NCI-H345 treated with DMSO at 0.1 percent for 48 hours (cell line): Measurements from ENCODE around the gene RAB6B.

ENCODE experiments used
- DNase-seq: peaks from one replicate; lab custom pipeline; 2025; ENCODE audit not compliant: unreplicated experiment; lab: John Stamatoyannopoulos, UW

RAB6B gene

DNA sequence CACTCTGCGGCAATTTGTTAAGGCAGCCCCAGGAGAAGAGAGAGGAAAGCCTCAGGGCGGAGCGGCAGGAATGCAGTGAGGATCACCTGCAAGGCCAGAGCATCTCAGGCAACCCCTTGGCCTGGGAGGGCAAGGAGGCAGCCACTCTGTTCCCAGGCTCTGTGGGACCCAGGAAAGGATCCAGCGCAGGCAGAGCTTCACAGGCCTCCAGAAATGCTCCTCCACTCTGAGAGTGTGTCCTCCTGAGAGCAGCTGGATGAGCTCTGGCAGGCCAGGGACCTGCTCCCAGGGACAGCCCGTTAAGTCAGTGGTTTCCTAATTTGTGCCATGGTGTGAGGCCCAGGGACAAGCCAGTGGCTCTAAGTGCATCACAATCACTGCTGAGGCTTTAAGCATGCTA lies 35.2 kb downstream of the RAB6B start:
- DNase-seq, result no peak

- DNase-seq, result no peak
Measured at GRCh38 chr3:133859381-133860234, 36.1 kb downstream of the RAB6B start.

DNA sequence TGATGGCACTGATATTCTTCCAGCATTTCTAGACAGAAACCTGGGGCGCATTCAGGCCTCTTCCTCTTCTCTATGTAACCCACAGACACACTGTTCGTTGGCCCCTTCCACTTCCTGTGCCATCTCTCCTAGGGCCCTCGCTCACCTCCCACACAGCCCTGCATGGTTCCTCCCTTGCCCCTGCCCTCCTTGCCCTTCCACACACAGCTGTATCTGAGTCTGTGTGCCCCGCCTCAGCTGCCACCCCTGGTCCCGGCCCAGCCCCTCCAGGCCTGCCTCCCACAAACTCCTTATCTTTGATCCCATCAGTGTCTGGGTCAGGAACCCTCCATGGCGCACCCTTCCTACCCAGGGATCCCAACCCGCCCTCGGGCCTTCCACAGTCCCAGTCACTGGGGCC lies 37.9 kb downstream of the RAB6B start:
- no peak for DNase-seq

GRCh38 chr3:133856316-133856715 lies 39.4 kb downstream of the RAB6B start:
- no peak for DNase-seq

- DNase-seq, result no peak
Measured at GRCh38 chr3:133855772-133856171, 39.9 kb downstream of the RAB6B start.

DNA sequence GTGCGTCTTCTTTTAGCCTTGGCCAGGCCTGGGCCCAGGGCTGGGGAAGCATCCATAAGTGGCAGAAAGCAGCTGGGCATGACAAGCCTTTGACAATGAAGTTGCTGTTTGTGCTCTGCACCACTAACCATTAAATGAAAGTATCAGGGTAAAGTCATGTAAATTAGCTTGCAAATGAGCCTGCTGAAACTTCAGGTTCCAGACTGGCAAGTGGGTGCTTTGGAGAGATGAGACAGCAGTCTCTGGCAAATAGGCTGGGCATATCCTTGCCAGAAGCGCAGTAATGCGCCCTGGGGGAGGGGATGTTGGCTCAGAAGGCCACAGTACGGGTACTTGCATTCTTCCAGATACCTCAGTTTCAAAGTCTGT lies 40.7 kb downstream of the RAB6B start:
- no peak for DNase-seq

DNA sequence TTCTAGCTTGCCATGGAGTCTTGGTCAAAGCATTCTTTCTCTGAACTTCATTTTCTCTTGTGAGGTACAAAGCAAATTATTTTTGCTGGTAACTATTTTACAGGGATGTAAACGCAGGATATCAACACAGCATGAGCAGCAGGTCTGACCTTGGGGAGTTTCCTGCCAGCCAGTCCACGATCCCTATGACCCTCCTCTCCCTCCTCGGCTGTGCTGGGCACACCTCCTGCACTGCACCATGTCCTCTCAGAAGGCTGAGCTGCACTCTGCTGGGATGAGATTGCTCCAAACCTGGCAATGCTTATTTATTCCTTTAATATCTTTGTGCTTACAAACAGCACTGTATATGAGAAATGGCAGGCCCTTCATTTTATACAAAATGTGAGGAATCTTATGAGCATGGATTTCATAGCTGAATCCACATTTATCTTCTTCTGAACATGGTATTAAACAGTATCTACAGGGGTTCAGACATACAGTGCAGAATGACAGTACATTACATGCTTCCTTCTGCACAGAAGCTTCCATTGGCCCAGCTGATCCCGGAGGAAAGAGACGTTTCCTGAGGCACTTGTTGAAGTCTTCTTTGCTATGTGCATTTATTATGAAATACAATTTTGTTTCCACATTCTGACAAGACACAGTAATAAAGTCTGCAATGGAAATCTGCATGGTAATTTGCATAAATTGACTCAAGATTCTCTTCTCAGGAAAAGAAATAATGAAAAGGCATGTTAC lies 41.2 kb downstream of the RAB6B start:
- no peak for DNase-seq

GRCh38 chr3:133853925-133854227 lies 41.8 kb downstream of the RAB6B start:
- DNase-seq, result no peak

DNA sequence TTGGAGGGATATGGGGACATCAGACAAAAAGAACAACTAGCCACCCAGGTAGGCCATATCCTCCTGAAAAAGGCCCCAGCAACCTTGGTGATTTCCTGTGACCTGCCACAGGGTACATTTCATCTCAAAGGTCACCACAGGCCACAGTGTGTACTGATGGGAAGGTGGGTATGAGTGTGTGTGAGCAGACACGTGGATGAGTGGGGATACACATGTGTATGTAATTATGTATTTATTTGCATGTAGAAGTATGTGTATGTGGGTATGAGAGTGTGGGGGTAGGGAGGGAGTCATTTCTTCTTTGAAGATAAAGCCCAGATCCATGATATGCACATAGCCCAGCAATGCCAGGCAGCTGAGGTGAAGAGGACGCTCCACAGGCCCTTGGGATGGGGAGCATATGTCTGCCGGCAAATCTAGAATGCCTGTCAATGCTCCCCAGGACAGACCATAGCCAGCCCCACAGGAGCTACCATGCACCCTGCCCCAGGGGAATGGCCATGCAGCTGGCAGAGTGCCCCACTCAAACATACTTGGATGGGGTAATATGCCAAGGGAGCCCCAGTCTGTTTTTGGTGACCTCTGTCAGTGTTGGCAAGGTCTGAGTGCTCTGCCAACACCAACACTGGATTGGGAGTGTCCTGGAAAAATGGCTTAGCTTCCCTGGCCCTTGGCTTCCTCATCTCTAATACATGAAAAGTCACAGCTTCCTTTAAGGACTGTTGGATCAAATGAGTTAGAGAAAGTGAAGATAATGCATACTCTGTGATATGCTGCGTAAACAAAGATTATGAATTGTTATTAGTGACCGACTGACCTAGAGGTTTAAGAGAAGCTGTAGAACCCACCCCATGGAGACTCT lies 42.4 kb downstream of the RAB6B start:
- no peak for DNase-seq

DNA sequence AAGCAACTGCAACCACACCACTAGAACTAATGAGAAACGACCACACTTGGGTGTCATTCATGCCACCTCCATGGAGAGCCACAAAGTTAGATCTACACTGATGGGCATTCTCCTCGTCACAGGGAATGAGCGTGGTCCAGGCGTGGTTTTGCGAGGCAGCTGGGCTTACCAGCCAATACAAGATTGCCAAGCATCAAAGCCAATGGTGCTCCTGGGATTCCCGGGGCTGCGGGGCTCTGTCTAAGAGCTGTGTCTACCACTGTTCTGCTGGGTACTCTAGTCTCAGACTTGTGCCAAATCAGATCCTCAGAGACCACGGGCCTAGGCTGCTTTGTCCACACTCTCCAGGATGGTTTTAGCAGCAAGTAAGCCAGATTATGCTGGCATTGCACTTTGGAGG lies 43.8 kb downstream of the RAB6B start:
- no peak for DNase-seq

GRCh38 chr3:133851266-133851906 lies 44.3 kb downstream of the RAB6B start:
- DNase-seq, result no peak

DNA sequence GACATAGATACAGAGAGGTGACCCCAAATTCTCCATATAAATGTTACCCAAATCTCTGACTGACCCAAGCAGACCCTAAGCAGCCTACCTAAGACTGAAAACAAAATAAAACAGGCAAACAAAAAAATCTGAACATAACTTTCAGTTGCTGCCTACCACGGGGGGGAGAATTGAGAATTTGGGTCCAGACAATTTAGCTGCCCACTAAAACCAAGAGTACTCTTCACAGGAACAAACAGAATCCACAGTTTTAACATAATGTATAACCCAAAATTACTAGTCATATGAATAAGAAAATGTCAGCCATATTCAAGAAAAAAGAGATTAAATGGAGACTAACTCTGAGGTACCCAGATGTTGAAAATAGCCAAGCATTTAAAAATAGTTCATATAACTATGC lies 45.6 kb downstream of the RAB6B start:
- no peak for DNase-seq

DNA sequence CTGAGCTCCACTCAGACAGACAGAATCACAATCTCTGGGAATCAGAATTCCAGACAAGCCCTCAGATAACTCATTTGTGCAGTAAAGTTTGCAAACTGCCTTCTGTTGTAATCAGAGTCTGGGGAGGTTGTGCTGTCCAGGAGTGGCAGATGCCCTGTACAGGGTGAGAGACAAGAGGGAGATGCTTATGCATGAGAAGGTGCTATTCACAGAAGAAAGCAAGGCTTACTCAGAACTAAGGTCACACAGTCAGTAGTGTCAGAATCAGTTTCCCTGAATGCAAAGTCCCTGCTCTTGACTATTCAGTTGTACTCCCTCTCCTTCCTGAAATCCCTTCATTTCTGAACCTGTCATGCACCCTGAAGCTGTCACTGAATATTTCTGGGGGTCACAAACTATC lies 46.3 kb downstream of the RAB6B start:
- DNase-seq, result no peak

GRCh38 chr3:133845127-133845526 lies 50.6 kb downstream of the RAB6B start:
- no peak for DNase-seq

DNA sequence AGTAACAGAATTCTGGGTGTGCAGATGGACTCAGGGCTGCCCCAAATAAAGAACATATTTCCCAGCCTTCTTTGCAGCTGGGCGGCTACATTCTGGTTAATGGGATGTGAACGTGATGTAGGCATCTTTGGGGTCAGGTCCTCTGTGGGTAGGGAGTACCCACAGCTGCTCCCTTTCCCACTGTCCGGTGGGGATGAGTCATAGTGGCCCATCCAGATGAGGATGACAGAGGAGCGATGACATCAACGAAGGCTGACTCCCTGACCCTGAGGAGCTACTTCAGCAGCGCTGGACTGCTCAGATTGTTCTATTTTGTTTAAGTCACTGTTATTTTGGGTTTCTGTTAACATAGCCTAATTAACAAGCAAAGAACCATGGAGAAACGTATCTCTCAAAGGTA lies 52.0 kb downstream of the RAB6B start:
- no peak for DNase-seq

- DNase-seq, result no peak
Measured at GRCh38 chr3:133842158-133842557, 53.5 kb downstream of the RAB6B start.

- no peak for DNase-seq
Measured at GRCh38 chr3:133841196-133841595, 54.5 kb downstream of the RAB6B start.

GRCh38 chr3:133840767-133841166 lies 54.9 kb downstream of the RAB6B start:
- DNase-seq, result no peak

DNA sequence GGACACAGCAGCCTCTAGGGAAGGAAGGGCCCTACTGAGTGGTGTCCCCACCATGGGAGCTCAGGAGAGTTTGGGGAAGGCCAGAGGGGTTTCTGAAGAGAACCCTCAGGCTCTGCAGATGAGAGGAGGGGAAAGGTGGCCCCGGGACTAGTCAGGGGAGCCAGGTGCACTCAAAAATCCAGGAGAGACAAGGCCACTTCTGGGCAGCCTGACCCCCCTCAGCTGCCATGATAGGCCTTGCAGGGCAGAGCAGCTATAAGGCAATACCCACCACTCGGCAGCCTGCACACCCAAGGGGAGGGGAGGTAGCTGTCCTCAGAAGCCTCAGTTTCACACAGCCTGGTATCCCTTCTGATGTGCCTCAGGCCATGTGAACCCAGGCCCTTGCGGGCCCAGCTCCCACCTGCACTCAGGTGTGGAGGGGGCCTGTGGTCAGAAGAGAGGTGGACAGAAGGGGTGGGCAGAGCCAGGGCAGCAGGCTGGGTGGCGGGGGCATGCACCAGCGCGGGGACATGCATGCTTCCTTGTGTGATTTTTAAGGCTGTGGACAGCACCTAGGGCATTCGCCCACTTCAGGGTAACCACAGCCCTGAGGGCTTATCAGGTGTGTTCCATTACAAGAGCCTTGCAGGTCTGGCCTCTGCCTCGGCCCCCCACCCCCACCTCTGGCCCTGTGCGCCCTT lies 55.5 kb downstream of the RAB6B start:
- no peak for DNase-seq

- no peak for DNase-seq
Measured at GRCh38 chr3:133838916-133839800, 56.5 kb downstream of the RAB6B start.
